ENCODE results near the gene NRP2.

GRCh38 chr2:205816268-205816667, 134.0 kb downstream of the NRP2 start:
- TF ChIP-seq CTCF (IDR thresholded peaks at IDR 0.05) (no peak), EZH2 (IDR thresholded peaks at IDR 0.05) (no peak), EZH2phosphoT487 (IDR thresholded peaks at IDR 0.05) (no peak)
